K562 (cell line): ENCODE measurements around the gene RPS2.

Experiments
- ETV6 ChIP-seq, 3 experiments: fragments of 150-350 bp in 1 of 3; sonication (generic) in 1 of 3; formaldehyde crosslinking in 1 of 3; IDR thresholded peaks; 2 replicates each; pipeline versions ENCODE4 v1.6.1 to v1.8.0; 2014 to 2022; ENCODE audit warnings: borderline replicate concordance in 2 of 3, low read depth in 2 of 3, antibody characterized with exemption in 1 of 3, low read length in 1 of 3, mild to moderate bottlenecking in 1 of 3, missing genetic modification reagents in 1 of 3
- NFE2 ChIP-seq: IDR thresholded peaks from 2 replicates; pipeline ENCODE4 v1.6.1; 2014; ENCODE audit warnings: antibody characterized with exemption, low read depth
- POLR2A ChIP-seq: fragments of 450-650 bp; conservative IDR thresholded peaks from 2 replicates; pipeline ENCODE4 v1.6.1; 2016
- YY1 ChIP-seq, 3 experiments: IDR thresholded peaks; 2 replicates each; pipeline ENCODE4 v1.6.1; 2011; ENCODE audit warnings: low read length in 2 of 3, mild to moderate bottlenecking in 2 of 3, moderate library complexity in 2 of 3, borderline replicate concordance in 1 of 3, control low read depth in 1 of 3, low read depth in 1 of 3; ENCODE audit not compliant: insufficient read depth in 3 of 3, insufficient replicate concordance in 2 of 3, control insufficient read depth in 1 of 3, insufficient read length in 1 of 3; ENCODE audit errors: extremely low read depth in 1 of 3
- ZFP36 ChIP-seq: fragments of 150-350 bp; IDR thresholded peaks from 2 replicates; pipeline ENCODE4 v1.6.1; 2018; ENCODE audit warnings: low read length, low read depth; ENCODE audit not compliant: partially characterized antibody
- ZFPM2 ChIP-seq: fragments of 250-450 bp; sonication (Bioruptor Pico); IDR thresholded peaks from 2 replicates; pipeline ENCODE4 v1.5.1; 2022; ENCODE audit warnings: mild to moderate bottlenecking
- TF ChIP-seq, protein P1 (sequence below), 3 experiments: IDR thresholded peaks in 2 of 3; conservative IDR thresholded peaks in 1 of 3; 2 replicates each; pipeline ENCODE4 v1.5.1; 2011 to 2012; ENCODE audit warnings: low read length in 3 of 3, mild to moderate bottlenecking in 3 of 3, control low read depth in 2 of 3, improper control_type of control experiment in 1 of 3, inconsistent platforms in 1 of 3, low read depth in 1 of 3, mixed read lengths in 1 of 3, moderate library complexity in 1 of 3; ENCODE audit not compliant: insufficient read depth in 2 of 3
- TF ChIP-seq, protein P2 (sequence below), 2 experiments: fragments of 450-650 bp; IDR thresholded peaks; 2 replicates each; pipeline ENCODE4 v1.6.1; 2018; ENCODE audit warnings: mild to moderate bottlenecking in 2 of 2, low read depth in 1 of 2; ENCODE audit not compliant: partially characterized antibody in 2 of 2
- TF ChIP-seq, protein P3 (sequence below): sonication (generic); formaldehyde crosslinking; IDR thresholded peaks from 2 replicates; pipeline ENCODE4 v1.8.1; 2023; ENCODE audit warnings: mild to moderate bottlenecking, missing genetic modification reagents

DNA sequence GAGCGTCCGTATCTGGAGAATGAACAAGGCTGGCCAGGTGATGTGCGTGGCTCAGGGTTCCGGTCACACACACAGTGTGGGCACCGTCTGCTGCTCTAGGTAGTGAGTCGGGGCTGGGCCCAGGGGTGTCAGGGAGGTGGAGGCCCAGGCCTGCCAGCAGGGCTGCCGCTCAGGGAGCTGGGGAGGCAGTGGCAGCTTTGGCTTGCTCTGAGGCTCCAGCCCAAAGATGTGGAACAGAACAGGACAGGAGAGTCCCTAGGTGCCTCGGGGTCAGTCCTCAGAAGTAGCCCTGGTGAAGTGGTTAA, 11.5 kb upstream of the RPS2 start:
- TF ChIP-seq NFE2 (no peak), ZFPM2 (CRISPR knock-in tag) (no peak), POLR2A (no peak), ZFP36 (no peak), YY1 (IDR thresholded peaks at IDR 0.05; ENCODE audit: borderline replicate concordance in 1 of 3, control insufficient read depth in 1 of 3, extremely low read depth in 1 of 3, insufficient read depth in 3 of 3, insufficient read length in 1 of 3, insufficient replicate concordance in 2 of 3, low read depth in 1 of 3, low read length in 2 of 3) (no peak), ETV6 (IDR thresholded peaks at IDR 0.05; ENCODE audit: borderline replicate concordance in 1 of 2, low read depth in 2 of 2, low read length in 1 of 2) (no peak), ETV6 (CRISPR knock-in tag; IDR thresholded peaks at IDR 0.05; ENCODE audit: borderline replicate concordance) (no peak)
- TF ChIP-seq, protein P1, sequence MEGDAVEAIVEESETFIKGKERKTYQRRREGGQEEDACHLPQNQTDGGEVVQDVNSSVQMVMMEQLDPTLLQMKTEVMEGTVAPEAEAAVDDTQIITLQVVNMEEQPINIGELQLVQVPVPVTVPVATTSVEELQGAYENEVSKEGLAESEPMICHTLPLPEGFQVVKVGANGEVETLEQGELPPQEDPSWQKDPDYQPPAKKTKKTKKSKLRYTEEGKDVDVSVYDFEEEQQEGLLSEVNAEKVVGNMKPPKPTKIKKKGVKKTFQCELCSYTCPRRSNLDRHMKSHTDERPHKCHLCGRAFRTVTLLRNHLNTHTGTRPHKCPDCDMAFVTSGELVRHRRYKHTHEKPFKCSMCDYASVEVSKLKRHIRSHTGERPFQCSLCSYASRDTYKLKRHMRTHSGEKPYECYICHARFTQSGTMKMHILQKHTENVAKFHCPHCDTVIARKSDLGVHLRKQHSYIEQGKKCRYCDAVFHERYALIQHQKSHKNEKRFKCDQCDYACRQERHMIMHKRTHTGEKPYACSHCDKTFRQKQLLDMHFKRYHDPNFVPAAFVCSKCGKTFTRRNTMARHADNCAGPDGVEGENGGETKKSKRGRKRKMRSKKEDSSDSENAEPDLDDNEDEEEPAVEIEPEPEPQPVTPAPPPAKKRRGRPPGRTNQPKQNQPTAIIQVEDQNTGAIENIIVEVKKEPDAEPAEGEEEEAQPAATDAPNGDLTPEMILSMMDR (IDR thresholded peaks at IDR 0.05 in 2 of 3, conservative IDR thresholded peaks at IDR 0.05 in 1 of 3; ENCODE audit: insufficient read depth in 2 of 3, low read depth in 1 of 3, low read length in 3 of 3): no peak
- TF ChIP-seq, protein P2, sequence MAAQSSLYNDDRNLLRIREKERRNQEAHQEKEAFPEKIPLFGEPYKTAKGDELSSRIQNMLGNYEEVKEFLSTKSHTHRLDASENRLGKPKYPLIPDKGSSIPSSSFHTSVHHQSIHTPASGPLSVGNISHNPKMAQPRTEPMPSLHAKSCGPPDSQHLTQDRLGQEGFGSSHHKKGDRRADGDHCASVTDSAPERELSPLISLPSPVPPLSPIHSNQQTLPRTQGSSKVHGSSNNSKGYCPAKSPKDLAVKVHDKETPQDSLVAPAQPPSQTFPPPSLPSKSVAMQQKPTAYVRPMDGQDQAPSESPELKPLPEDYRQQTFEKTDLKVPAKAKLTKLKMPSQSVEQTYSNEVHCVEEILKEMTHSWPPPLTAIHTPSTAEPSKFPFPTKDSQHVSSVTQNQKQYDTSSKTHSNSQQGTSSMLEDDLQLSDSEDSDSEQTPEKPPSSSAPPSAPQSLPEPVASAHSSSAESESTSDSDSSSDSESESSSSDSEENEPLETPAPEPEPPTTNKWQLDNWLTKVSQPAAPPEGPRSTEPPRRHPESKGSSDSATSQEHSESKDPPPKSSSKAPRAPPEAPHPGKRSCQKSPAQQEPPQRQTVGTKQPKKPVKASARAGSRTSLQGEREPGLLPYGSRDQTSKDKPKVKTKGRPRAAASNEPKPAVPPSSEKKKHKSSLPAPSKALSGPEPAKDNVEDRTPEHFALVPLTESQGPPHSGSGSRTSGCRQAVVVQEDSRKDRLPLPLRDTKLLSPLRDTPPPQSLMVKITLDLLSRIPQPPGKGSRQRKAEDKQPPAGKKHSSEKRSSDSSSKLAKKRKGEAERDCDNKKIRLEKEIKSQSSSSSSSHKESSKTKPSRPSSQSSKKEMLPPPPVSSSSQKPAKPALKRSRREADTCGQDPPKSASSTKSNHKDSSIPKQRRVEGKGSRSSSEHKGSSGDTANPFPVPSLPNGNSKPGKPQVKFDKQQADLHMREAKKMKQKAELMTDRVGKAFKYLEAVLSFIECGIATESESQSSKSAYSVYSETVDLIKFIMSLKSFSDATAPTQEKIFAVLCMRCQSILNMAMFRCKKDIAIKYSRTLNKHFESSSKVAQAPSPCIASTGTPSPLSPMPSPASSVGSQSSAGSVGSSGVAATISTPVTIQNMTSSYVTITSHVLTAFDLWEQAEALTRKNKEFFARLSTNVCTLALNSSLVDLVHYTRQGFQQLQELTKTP (IDR thresholded peaks at IDR 0.05; ENCODE audit: low read depth in 1 of 2, partially characterized antibody in 2 of 2): no peak
- TF ChIP-seq, protein P3, sequence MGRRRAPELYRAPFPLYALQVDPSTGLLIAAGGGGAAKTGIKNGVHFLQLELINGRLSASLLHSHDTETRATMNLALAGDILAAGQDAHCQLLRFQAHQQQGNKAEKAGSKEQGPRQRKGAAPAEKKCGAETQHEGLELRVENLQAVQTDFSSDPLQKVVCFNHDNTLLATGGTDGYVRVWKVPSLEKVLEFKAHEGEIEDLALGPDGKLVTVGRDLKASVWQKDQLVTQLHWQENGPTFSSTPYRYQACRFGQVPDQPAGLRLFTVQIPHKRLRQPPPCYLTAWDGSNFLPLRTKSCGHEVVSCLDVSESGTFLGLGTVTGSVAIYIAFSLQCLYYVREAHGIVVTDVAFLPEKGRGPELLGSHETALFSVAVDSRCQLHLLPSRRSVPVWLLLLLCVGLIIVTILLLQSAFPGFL (CRISPR knock-in tag): no peak
